HG02938 (cell line): ENCODE data around the gene IGLL1.
"Not testable (repeated sequence)": the region's sequence is repeated elsewhere in the genome, so short reads cannot be mapped to it uniquely, and the experiment has no call there.

Source experiments
- ATAC-seq: cut with Tn5 transposase; IDR thresholded peaks from one replicate; pipeline ENCODE4 v1.9.1; 2021; ENCODE audit warnings: mild to moderate bottlenecking, moderate library complexity; ENCODE audit not compliant: unreplicated experiment

The IGLL1 gene

DNA sequence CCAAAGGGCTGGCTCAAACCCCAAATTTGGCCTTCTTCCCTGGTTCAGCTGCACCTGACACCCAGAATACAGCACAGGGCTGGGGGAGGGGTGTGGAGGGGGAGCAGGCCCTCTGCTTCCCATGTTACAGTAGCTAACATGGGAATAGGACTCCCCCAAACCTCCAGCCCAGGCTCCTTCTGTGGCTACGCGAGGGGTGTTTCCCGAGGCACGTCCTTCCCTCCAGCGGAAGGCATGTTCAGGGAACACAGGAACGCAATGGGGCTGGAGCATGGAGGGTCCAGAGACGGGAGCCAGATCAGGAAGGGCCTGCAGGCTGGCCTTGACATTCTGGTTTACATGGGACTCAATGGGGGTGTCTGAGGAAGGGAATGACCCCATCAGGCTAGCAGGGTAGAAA, 11.8 kb upstream of the IGLL1 start:
- no peak for ATAC-seq

DNA sequence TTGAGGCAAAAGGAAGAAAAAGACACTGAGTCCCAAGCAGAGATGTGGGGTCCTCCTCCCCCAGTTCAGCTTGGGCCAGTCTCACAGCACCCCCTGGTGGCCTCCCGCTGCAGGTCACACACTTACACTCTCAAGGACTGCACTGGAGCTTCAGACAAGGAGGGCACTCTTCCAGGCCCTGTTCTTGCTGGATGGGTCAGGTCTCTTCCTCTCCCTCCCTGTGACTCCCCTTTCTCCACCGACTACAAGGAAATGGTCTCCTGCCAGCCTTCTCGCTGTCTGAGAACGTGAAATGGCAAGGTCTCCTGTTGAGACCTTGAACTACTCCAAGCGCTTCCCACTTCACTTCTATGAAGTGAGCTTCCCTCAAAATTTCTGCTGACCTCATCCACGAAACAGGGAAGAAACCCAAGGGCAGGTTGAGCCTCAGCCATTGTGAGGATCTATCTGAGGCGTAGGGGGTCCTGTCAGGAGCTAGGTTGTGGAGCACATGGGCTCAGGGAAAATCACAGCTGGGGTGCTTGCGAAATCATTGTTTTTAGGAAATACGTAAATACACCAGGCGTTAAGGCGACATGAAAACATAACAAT, 11.2 kb upstream of the IGLL1 start:
- ATAC-seq: no peak

- ATAC-seq: no peak
Observed at GRCh38 chr22:23583836-23584235, 3.7 kb upstream of the IGLL1 start.

- ATAC-seq: no peak
Observed at GRCh38 chr22:23583153-23583552, 3.1 kb upstream of the IGLL1 start.

GRCh38 chr22:23581260-23581650, 1.2 kb upstream of the IGLL1 start:
- no peak for ATAC-seq

DNA sequence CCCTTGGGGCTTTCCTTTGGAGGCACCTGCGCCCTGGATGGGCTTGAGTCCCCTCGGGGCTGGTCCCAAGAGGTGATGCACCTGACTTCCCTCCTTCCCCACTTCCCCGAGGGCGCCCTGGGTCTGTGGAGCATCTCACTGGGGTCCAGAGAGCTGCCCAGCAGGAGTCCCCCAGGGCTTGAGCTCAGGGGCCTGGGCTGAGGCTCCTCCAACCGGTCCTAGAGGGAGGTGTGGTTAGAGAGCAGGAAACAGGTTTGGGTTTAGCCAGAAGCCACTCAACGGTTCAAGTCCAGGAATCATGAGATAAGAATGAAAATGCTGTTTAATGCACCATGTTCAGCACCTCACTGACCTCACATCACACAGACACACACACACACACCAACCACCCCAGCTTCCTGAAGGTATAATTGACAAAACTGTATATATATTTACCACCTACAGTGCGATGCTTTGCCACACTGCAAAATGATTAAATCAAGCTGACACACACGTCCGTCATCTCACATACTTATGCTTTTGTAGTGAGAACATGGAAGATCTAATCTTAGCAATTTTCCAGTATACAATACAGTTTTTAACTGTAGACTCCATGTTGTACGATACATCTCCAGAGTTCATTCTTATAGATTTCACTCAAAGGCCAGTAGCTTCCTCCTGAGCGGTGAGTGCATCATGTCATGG, 628 bp upstream of the IGLL1 start:
- no peak for ATAC-seq

GRCh38 chr22:23579280-23579679, 810 bp downstream of the IGLL1 start:
- no peak for ATAC-seq

DNA sequence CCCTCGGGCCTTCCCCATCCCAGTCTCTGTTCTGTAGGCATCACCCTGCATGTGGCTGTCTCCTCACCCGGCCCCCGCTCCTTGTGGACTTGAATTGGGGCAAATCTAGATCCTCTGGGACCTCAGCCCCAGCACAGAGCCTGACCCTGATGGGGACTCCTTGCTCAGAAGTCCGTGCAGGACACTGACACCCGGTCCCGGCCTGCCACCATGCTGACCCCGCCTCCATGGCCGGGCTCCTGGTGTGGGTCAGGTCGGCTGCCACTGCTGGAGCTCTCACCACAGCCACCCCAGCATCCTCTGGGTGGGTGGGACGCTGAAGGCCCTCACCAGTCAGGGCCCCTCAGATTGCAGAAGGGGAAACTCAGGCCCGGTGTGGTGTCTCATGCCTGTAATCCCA, 1.8 kb downstream of the IGLL1 start:
- ATAC-seq: no peak

- no peak for ATAC-seq
Observed at GRCh38 chr22:23576681-23577080, 3.4 kb downstream of the IGLL1 start.

- no peak for ATAC-seq
Observed at GRCh38 chr22:23575601-23576000, 4.5 kb downstream of the IGLL1 start.

- no peak for ATAC-seq
Observed at GRCh38 chr22:23574877-23575276, 5.2 kb downstream of the IGLL1 start.

DNA sequence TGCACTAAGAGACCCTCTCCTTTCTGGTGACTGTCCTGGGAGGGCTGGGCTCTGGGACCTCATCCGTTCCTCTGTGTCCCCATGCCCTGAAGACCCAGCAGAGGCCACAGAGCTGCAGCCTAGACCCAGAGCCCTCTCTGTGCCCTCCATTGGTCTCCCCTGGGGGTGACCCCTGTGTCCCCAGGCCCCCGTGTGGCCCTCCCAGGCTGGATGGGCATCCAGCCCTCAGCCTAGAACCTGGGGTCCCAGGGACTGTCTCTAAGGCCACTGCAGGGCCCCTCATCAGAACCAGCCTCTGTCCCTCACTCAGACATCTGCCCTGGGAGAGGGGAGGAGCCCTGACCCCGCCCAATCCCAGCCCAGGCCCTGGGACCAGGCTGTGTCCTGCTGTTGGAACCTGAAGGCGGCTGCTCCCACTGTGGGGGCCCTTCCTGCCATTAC, 5.7 kb downstream of the IGLL1 start:
- no peak for ATAC-seq

- ATAC-seq: not testable (repeated sequence)
Observed at GRCh38 chr22:23573701-23574235, 6.3 kb downstream of the IGLL1 start.

DNA sequence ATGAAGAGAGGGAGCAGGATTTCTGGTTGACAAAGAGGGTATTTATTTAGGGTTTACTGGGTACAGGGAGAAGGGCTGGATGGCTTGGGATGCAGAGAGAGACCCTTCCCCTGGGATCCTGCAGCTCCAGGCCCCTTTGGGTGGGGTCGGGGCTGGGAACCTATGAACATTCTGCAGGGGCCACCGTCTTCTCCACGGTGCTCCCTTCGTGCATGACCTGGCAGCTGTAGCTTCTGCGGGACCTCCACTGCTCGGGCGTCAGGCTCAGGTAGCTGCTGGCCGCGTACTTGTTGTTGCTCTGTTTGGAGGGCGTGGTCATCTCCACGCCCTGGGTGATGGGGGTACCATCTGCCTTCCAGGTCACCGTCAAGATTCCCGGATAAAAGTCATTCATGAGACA, 7.0 kb downstream of the IGLL1 start:
- ATAC-seq: not testable (repeated sequence)

DNA sequence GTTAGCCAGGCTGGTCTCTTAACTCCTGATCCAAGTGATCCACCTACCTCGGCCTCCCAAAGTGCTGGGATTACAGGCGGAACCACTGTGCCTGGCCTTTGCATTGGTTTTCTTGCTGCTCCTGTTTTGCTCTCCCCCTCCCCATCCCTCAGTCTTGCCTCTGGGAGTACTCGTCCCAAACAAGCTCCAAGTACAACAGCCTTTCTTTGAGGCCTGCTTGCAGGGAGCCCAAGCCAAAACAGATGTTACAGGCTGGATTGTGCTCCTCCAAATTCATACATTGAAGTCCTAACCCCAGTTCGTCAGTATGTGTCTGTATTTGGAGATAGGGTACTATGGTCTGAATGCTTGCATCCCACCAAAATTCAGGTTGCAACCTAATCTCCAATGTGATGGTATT, 8.6 kb downstream of the IGLL1 start:
- ATAC-seq: no peak

DNA sequence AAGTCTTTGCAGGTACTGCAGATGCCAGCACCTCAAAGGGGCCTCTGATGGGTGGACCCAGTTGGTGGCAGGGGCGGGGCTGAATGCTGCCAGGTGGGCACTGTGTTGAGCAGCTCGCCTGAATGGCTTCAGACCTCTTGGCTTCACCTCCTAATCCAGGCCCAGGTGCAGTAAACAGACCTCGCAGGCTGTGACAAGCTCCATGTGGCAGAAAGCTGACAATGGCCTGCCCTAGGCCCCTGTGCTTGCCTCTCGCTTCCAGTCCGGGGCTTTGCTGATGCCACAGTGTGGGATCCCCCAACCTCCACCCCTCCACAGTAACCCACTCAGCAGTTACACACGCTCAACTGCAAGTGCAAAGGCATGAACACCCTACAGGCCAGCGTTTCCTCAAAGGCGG, 9.4 kb downstream of the IGLL1 start:
- no peak for ATAC-seq

- no peak for ATAC-seq
Observed at GRCh38 chr22:23569716-23570115, 10.4 kb downstream of the IGLL1 start.

- ATAC-seq: no peak
Observed at GRCh38 chr22:23569291-23569690, 10.8 kb downstream of the IGLL1 start.

DNA sequence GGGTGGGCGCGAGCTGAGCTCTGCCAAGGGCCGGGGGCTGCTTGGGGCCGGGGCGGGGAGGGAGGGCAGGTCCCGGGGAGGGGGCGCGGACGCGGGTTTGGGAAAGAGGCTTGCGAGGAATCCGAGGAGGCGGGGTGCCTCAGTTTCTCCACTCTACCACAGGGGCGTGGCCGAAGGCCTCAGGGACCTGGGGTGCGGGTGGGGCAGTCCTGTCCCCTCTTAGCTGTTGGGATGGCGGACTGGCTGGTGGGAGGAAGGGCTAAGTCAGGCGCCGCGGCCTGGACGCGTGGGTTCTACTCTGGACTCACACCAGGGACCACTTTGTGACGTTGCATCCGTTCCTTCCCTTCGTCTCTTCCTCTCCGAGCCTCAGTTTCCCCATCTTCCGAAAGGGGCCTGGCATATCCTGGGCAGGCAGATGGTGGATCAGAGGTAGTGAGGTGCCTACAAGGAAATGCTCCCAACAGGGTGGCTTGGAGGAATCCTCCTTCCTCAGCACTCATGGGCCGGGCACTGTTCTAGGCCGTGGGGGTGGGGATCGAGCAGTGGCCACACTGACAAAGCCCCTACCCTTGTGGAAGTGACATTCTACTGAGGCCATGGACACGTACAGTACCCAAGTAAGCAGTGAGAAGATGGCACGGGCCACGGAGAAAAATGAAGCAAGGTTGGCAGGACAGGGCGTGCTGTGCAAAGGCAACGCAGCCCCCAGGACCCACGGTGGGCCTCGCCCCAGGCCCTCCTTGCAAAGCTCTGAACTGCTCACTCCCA, 13.2 kb downstream of the IGLL1 start:
- ATAC-seq: no peak

DNA sequence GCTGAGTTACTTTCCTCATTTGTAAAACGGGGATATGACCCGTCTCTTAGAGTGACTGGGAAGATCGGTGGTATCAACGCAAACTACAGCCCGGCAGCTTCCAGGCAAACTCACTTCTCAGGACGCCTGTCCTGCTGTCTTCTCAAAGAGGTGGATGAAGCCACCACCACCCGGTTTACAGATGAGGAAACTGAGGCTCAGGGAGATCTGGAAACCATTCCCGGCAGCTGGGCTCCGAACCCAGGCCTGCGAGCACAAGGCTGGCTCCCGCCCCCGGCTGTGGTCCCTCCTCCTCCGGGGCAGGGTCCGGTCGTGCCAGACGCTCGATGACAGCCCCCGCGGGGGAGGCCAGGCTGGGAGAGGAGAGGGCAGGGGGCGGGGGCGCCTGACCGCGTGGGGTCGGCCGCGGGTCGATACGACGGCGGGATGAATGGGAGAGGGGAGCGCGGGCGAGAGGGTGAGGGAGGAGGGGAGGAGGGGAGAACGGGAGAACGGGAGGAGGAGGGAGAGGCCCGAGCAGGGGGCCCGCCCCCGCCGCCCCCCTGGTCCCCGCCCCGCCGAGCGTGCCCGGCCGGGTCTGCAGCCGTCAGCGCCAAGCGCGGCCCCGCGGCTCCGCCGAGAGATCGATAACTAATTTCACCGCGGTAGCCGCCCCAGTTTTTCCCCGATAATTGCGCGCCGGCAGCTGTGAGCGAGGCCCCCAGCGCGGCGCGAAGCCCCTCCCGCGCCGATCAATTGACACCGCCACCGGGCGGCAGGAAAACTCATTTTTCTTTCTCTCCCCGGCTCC, 14.0 kb downstream of the IGLL1 start:
- ATAC-seq: no peak

GRCh38 chr22:23565305-23565914, 14.7 kb downstream of the IGLL1 start:
- no peak for ATAC-seq
